ENCODE results near the gene OSTM1. TPM values are rescaled to one million over a fixed set of nuclear protein-coding genes. Genes with fewer than 3 reads are reported as not detected.

OSTM1 gene
- total and polyA plus RNA-seq, 2 experiments from 2014 or later, result 17.4 to 28.1 TPM

GRCh38 chr6:108083349-108083748, 8.8 kb upstream of the OSTM1 start:
- Histone ChIP-seq H3K4me1 (ENCODE audit: insufficient read depth) (peaks cover 22% of the 10 kb centered on the region; the same call in 1 of the 2 replicates), H3K79me2 (replicated peaks; ENCODE audit: insufficient read depth) (no peaks in the 10 kb centered on the region), H3F3A (replicated peaks; ENCODE audit: low read depth) (0 out of 2 replicates have a peak, but pooled peaks cover 6% of the 10 kb centered on the region), H3K4me3 (no peak overlapping the region), H3K27me3 (ENCODE audit: insufficient read depth) (no peaks in the 10 kb centered on the region), H3K36me3 (ENCODE audit: insufficient read depth) (no peaks in the 10 kb centered on the region), H3K9me2 (ENCODE audit: insufficient read depth) (0 out of 2 replicates have a peak, but pooled peaks cover 5% of the 10 kb centered on the region), H3K27ac (ENCODE audit: low read depth) (no peak overlapping the region), H3K4me2 (no peak overlapping the region), H4K20me1 (replicated peaks; ENCODE audit: insufficient read depth) (no peaks in the 10 kb centered on the region), H2AFZ (no peak overlapping the region)
- TF ChIP-seq NANOG (IDR thresholded peaks at IDR 0.05; ENCODE audit: borderline replicate concordance) (no peak), ZNF462 (CRISPR knock-in tag; IDR thresholded peaks at IDR 0.05) (no peak), ZNF331 (CRISPR knock-in tag; IDR thresholded peaks at IDR 0.05; ENCODE audit: low read depth) (no peak), CREB1 (CRISPR knock-in tag; IDR thresholded peaks at IDR 0.05; ENCODE audit: low read depth) (no peak), STAT1 (IDR thresholded peaks at IDR 0.05; ENCODE audit: unreplicated experiment) (no peak), JUNB (IDR thresholded peaks at IDR 0.05; ENCODE audit: unreplicated experiment) (no peak), EZH2 (IDR thresholded peaks at IDR 0.05; ENCODE audit: low read depth, unreplicated experiment) (no peak)
- TF ChIP-seq, protein P1, sequence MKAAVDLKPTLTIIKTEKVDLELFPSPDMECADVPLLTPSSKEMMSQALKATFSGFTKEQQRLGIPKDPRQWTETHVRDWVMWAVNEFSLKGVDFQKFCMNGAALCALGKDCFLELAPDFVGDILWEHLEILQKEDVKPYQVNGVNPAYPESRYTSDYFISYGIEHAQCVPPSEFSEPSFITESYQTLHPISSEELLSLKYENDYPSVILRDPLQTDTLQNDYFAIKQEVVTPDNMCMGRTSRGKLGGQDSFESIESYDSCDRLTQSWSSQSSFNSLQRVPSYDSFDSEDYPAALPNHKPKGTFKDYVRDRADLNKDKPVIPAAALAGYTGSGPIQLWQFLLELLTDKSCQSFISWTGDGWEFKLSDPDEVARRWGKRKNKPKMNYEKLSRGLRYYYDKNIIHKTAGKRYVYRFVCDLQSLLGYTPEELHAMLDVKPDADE (IDR thresholded peaks at IDR 0.05), result no peak
- no peak overlapping the region for H3K4me3 Mint-ChIP-seq
- H3K4me1 Mint-ChIP-seq, result peaks cover 29% of the 10 kb centered on the region
- H3K9me3 Mint-ChIP-seq, result no peaks in the 10 kb centered on the region
- no peaks in the 10 kb centered on the region for H3K36me3 Mint-ChIP-seq (ENCODE audit: low read depth)
- H3K27me3 Mint-ChIP-seq (ENCODE audit: insufficient read depth, low read depth, poor library complexity), result no peaks in the 10 kb centered on the region
- ATAC-seq (no peak), DNase-seq (ENCODE audit: low spot score) (no peak)
- no peak overlapping the region for H3K27ac Mint-ChIP-seq

Measured in GM23338 (cell line).